Sigmoid colon (tissue), 4 donors: Measurements from ENCODE around the gene ANO6.

Source experiments
- CTCF ChIP-seq, 4 experiments: fragments of 450-650 bp in 3 of 4; fragments of 200-600 bp in 1 of 4; IDR thresholded peaks; one replicate each; pipeline ENCODE4 v1.5.1; 2016 to 2019; ENCODE audit warnings: antibody characterized with exemption in 4 of 4, mild to moderate bottlenecking in 3 of 4, moderate library complexity in 2 of 4
- EP300 ChIP-seq, 4 donors: sonication (generic); formaldehyde crosslinking; IDR thresholded peaks; one replicate each; pipeline ENCODE4 v1.6.1; 2017; ENCODE audit warnings: antibody characterized with exemption in 4 of 4
- POLR2AphosphoS5 ChIP-seq, 4 donors: sonication (generic); formaldehyde crosslinking; IDR thresholded peaks; one replicate each; pipeline ENCODE4 v1.6.1; 2017; ENCODE audit warnings: antibody characterized with exemption in 4 of 4

- TF ChIP-seq EP300 (IDR thresholded peaks at IDR 0.05), result no peak
- no peak for TF ChIP-seq CTCF (IDR thresholded peaks at IDR 0.05)
- no peak for TF ChIP-seq POLR2AphosphoS5 (IDR thresholded peaks at IDR 0.05)
Observed at GRCh38 chr12:45351921-45352670, 136.2 kb downstream of the ANO6 start.
